CD14-positive monocyte (primary cell): ENCODE data around the gene CACNA1C. TPM values are rescaled to one million over a fixed set of nuclear protein-coding genes. Genes with fewer than 3 reads are reported as not detected.

Source experiments
- DNase-seq, 3 donors: peaks; one replicate each; pipeline ENCODE4 v3.0.0-alpha.2; 2011 to 2022
- H2AFZ ChIP-seq: 2 replicates; pipeline ENCODE4 v1.6.0; 2012; ENCODE audit warnings: mild to moderate bottlenecking, low read depth, low read length, inconsistent platforms; ENCODE audit not compliant: insufficient read depth, poor library complexity, severe bottlenecking
- H3K27ac ChIP-seq, 2 donors: 1 replicate in 1 of 2; 2 replicates in 1 of 2; pipeline ENCODE4 v1.5.1; 2012 to 2013; ENCODE audit warnings: low read length in 2 of 2, control low read depth in 1 of 2, inconsistent platforms in 1 of 2, low read depth in 1 of 2, mild to moderate bottlenecking in 1 of 2
- H3K27me3 ChIP-seq, 2 donors: one replicate each; pipeline versions ENCODE4 v1.6.0 to v1.6.1; 2011 to 2013; ENCODE audit warnings: low read length in 2 of 2; ENCODE audit not compliant: control insufficient read depth in 2 of 2, insufficient read depth in 2 of 2
- H3K36me3 ChIP-seq, 2 donors: replicated peaks in 1 of 2; 1 replicate in 1 of 2; 2 replicates in 1 of 2; pipeline versions ENCODE4 v1.5.1 to v1.6.1; 2012 to 2013; ENCODE audit warnings: low read length in 2 of 2, control low read depth in 1 of 2, inconsistent platforms in 1 of 2, mild to moderate bottlenecking in 1 of 2; ENCODE audit not compliant: insufficient read depth in 2 of 2, control insufficient read depth in 1 of 2
- H3K4me1 ChIP-seq, 2 donors: 1 replicate in 1 of 2; 2 replicates in 1 of 2; pipeline versions ENCODE4 v1.5.1 to v1.6.1; 2012 to 2013; ENCODE audit warnings: low read length in 2 of 2, control low read depth in 1 of 2, inconsistent platforms in 1 of 2, mild to moderate bottlenecking in 1 of 2, moderate library complexity in 1 of 2; ENCODE audit not compliant: insufficient read depth in 2 of 2, control insufficient read depth in 1 of 2
- H3K4me2 ChIP-seq: replicated peaks from 2 replicates; pipeline ENCODE3; 2012; ENCODE audit warnings: low read length, moderate library complexity, mild to moderate bottlenecking; ENCODE audit not compliant: poor library complexity, severe bottlenecking; ENCODE audit errors: extremely low read depth
- H3K4me3 ChIP-seq, 3 experiments: fragments of 200-600 bp in 1 of 3; sonication (generic) in 1 of 3; replicated peaks in 1 of 3; 1 replicate in 2 of 3; 2 replicates in 1 of 3; pipeline ENCODE4 v1.5.1; 2011 to 2013; ENCODE audit warnings: low read length in 3 of 3, mild to moderate bottlenecking in 3 of 3, control low read depth in 2 of 3, low read depth in 2 of 3, inconsistent platforms in 1 of 3, moderate library complexity in 1 of 3
- H3K79me2 ChIP-seq: 2 replicates; pipeline ENCODE4 v1.6.0; 2012; ENCODE audit warnings: mild to moderate bottlenecking, control low read depth, inconsistent platforms, low read length, moderate library complexity; ENCODE audit not compliant: insufficient read depth
- H3K9ac ChIP-seq: 2 replicates; pipeline ENCODE4 v1.6.0; 2017; ENCODE audit warnings: low read length, mild to moderate bottlenecking; ENCODE audit not compliant: insufficient read depth, poor library complexity, severe bottlenecking
- H3K9me3 ChIP-seq, 2 donors: replicated peaks in 1 of 2; 1 replicate in 1 of 2; 2 replicates in 1 of 2; pipeline versions ENCODE4 v1.5.1 to v1.6.1; 2012 to 2013; ENCODE audit warnings: low read length in 2 of 2, control low read depth in 1 of 2; ENCODE audit not compliant: control insufficient read depth in 1 of 2, insufficient read depth in 1 of 2
- H4K20me1 ChIP-seq: 2 replicates; pipeline ENCODE4 v1.6.0; 2012; ENCODE audit warnings: mild to moderate bottlenecking, low read length, control low read depth, moderate library complexity; ENCODE audit not compliant: insufficient read depth
- H3K27ac Mint-ChIP-seq, 7 donors: one replicate each; pipeline ENCODE4 v1.8.0; 2020; ENCODE audit warnings: mild to moderate bottlenecking in 7 of 7, mixed read lengths in 7 of 7, moderate library complexity in 6 of 7, inconsistent platforms in 2 of 7
- H3K27me3 Mint-ChIP-seq, 3 donors: one replicate each; pipeline ENCODE4 v1.8.0; 2021 to 2022; ENCODE audit warnings: low read depth in 3 of 3, mild to moderate bottlenecking in 3 of 3, mixed read lengths in 3 of 3, moderate library complexity in 3 of 3, inconsistent platforms in 1 of 3
- H3K36me3 Mint-ChIP-seq, 2 donors: one replicate each; pipeline ENCODE4 v1.8.0; 2020; ENCODE audit warnings: mixed read lengths in 2 of 2, inconsistent platforms in 1 of 2, mild to moderate bottlenecking in 1 of 2
- H3K4me1 Mint-ChIP-seq: one replicate; pipeline ENCODE4 v1.8.0; 2020; ENCODE audit warnings: mild to moderate bottlenecking, mixed read lengths
- H3K4me3 Mint-ChIP-seq, 2 donors: one replicate each; pipeline ENCODE4 v1.8.0; 2020; ENCODE audit warnings: mild to moderate bottlenecking in 2 of 2, mixed read lengths in 2 of 2, moderate library complexity in 1 of 2
- H3K9me3 Mint-ChIP-seq, 7 donors: one replicate each; pipeline ENCODE4 v1.8.0; 2020 to 2022; ENCODE audit warnings: mixed read lengths in 7 of 7, mild to moderate bottlenecking in 6 of 7, moderate library complexity in 6 of 7, inconsistent platforms in 2 of 7
- WGBS: methylation state at CpG from one replicate; pipeline ENCODE4 v1.1.5; 2013; ENCODE audit warnings: missing lambda C conversion rate; ENCODE audit not compliant: insufficient coverage; 5-methylcytosine and 5-hydroxymethylcytosine counted together
- intact Hi-C, 2 donors: fragments of 100-400 bp; cut with micrococcal nuclease; formaldehyde crosslinking; loops; one replicate each; pipeline versions ENCODE4 v1.15.0 to v1.15.1; 2023
- polyA plus RNA-seq, 3 donors: library from polyadenylated mRNA; depleted of rRNA in 1 of 3; unstranded in 2 of 3; stranded (reverse) in 1 of 3; fragments of 300-500 nt in 2 of 3; fragments of >200 nt in 1 of 3; fragmentation: Illumina TruSeq in 2 of 3; gene quantifications; 1 replicate in 2 of 3; 2 replicates in 1 of 3; pipeline ENCODE4 v1.2.3, GENCODE V29; 2012 to 2021
- TF ChIP-seq, protein P1 (sequence below): fragments of 200-600 bp; IDR thresholded peaks from one replicate; pipeline ENCODE4 v1.8.0; 2022; ENCODE audit warnings: antibody characterized with exemption, mild to moderate bottlenecking

CACNA1C gene
- polyA plus RNA-seq, 3 donors: not detected

DNA sequence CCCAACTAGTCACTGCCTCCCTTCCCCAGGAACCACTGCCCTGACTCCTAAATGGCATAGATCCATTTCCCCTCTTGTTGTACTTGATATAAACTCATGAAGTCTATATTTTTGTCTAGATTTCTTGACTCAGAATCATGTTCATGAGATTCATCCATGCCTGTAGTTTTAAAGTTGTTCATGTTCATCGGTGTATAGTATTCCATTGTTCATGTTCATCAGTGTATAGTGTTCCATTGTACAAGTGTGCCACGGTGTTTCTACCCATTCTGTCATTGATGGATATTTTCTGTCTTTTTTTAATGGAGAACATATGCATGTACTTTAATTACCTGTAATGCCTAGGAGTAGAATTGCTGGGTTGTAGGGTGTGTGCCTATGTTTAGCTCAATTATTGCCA, 261.7 kb downstream of the CACNA1C start:
- H4K20me1 ChIP-seq: no peaks in the 10 kb centered on the region
- H3K4me3 ChIP-seq: no peak overlapping the region
- DNase-seq: no peak
- no peak overlapping the region for H3K4me3 Mint-ChIP-seq
- no peaks in the 10 kb centered on the region for H3K36me3 ChIP-seq
- peaks cover 0 to under 1% (median 0%) of the 10 kb centered on the region in 3 donors for H3K27me3 Mint-ChIP-seq
- no peak overlapping the region for H3K27ac Mint-ChIP-seq
- H3K79me2 ChIP-seq: no peaks in the 10 kb centered on the region
- 100% methylated on average over 1 of the region's 2 CpGs for WGBS
- H3K4me1 Mint-ChIP-seq: peaks cover 15% of the 10 kb centered on the region
- H3K4me2 ChIP-seq: no peak overlapping the region
- H2AFZ ChIP-seq: no peak overlapping the region
- H3K9me3 ChIP-seq: no peaks in the 10 kb centered on the region
- H3K4me1 ChIP-seq: peaks cover 4 to 5% of the 10 kb centered on the region in 2 donors
- H3K36me3 Mint-ChIP-seq: no peaks in the 10 kb centered on the region
- TF ChIP-seq, protein P1, sequence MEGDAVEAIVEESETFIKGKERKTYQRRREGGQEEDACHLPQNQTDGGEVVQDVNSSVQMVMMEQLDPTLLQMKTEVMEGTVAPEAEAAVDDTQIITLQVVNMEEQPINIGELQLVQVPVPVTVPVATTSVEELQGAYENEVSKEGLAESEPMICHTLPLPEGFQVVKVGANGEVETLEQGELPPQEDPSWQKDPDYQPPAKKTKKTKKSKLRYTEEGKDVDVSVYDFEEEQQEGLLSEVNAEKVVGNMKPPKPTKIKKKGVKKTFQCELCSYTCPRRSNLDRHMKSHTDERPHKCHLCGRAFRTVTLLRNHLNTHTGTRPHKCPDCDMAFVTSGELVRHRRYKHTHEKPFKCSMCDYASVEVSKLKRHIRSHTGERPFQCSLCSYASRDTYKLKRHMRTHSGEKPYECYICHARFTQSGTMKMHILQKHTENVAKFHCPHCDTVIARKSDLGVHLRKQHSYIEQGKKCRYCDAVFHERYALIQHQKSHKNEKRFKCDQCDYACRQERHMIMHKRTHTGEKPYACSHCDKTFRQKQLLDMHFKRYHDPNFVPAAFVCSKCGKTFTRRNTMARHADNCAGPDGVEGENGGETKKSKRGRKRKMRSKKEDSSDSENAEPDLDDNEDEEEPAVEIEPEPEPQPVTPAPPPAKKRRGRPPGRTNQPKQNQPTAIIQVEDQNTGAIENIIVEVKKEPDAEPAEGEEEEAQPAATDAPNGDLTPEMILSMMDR: no peak
- peaks cover 0 to 2% (median 0%) of the 10 kb centered on the region in 7 donors for H3K9me3 Mint-ChIP-seq
- H3K27ac ChIP-seq: no peak overlapping the region
- no peaks in the 10 kb centered on the region for H3K27me3 ChIP-seq
- H3K9ac ChIP-seq: no peak overlapping the region
- intact Hi-C loops: no loop called here

DNA sequence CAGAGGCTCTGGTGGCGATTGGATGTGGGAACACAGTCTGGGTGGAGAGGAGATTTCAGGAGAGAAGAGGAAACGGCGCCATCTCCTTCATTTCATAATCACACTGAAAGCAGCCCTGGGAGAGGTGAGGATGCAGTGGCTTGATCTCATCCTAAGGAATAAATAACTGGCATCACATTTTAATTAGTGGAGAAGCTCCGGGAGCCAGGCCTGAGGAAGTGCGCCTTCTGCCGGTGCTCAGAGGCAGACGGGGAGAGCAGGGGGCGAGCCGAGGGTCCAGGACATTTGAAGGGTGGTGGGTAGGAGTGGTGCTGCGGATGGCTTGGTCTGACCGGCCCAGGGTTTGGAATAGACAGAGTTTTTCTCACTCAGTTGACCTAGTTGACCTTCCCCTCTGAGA, 265.0 kb downstream of the CACNA1C start:
- no peaks in the 10 kb centered on the region for H3K36me3 ChIP-seq
- H3K9me3 ChIP-seq: no peaks in the 10 kb centered on the region
- H3K4me2 ChIP-seq: no peak overlapping the region
- no peak for DNase-seq
- no peaks in the 10 kb centered on the region for H4K20me1 ChIP-seq
- H2AFZ ChIP-seq: no peak overlapping the region
- H3K4me3 Mint-ChIP-seq: no peak overlapping the region
- peaks cover 0 to 2% (median 0%) of the 10 kb centered on the region in 7 donors for H3K9me3 Mint-ChIP-seq
- H3K27me3 Mint-ChIP-seq: peaks cover 0 to 2% (median 0%) of the 10 kb centered on the region in 3 donors
- H3K27me3 ChIP-seq: no peaks in the 10 kb centered on the region
- H3K4me1 ChIP-seq: peaks cover 6 to 7% of the 10 kb centered on the region in 2 donors
- H3K27ac ChIP-seq: no peak overlapping the region
- WGBS: 97% methylated on average over 5 of the region's 11 CpGs
- no peaks in the 10 kb centered on the region for H3K79me2 ChIP-seq
- TF ChIP-seq, protein P1: no peak
- H3K4me1 Mint-ChIP-seq: peaks cover 16% of the 10 kb centered on the region
- intact Hi-C loops: no loop called here
- H3K27ac Mint-ChIP-seq: no peak overlapping the region
- no peaks in the 10 kb centered on the region for H3K36me3 Mint-ChIP-seq
- H3K4me3 ChIP-seq: no peak overlapping the region
- no peak overlapping the region for H3K9ac ChIP-seq
